Vagina (tissue), 2 donors: ENCODE measurements around the gene MAML2. TPM values are rescaled to one million over a fixed set of nuclear protein-coding genes. Genes with fewer than 3 reads are reported as not detected.

Experiments
- DNase-seq, 2 donors: peaks; one replicate each; pipeline ENCODE4 v3.0.0-alpha.2; 2017; ENCODE audit errors: extremely low spot score in 2 of 2
- H3K27ac ChIP-seq: fragments of 200-600 bp; sonication (generic); one replicate; pipeline ENCODE4 v1.5.1; 2019
- H3K27me3 ChIP-seq: fragments of 200-600 bp; sonication (generic); one replicate; pipeline ENCODE4 v1.5.1; 2019
- H3K36me3 ChIP-seq, 2 donors: fragments of 200-600 bp; sonication (generic); one replicate each; pipeline ENCODE4 v1.5.1; 2017 to 2019
- H3K4me1 ChIP-seq: fragments of 200-600 bp; sonication (generic); one replicate; pipeline ENCODE4 v1.5.1; 2019
- H3K4me3 ChIP-seq, 2 donors: fragments of 200-600 bp; sonication (generic); 1 replicate in 1 of 2; 2 replicates in 1 of 2; pipeline ENCODE4 v1.5.1; 2016 to 2019
- H3K9me3 ChIP-seq: fragments of 200-600 bp; sonication (generic); one replicate; pipeline ENCODE4 v1.5.1; 2019
- CTCF ChIP-seq, 3 experiments: fragments of 450-650 bp in 2 of 3; fragments of 200-600 bp in 1 of 3; sonication (generic) in 1 of 3; IDR thresholded peaks; one replicate each; pipeline ENCODE4 v1.5.1; 2017 to 2019; ENCODE audit warnings: antibody characterized with exemption in 3 of 3, mild to moderate bottlenecking in 2 of 3, moderate library complexity in 2 of 3
- POLR2A ChIP-seq, 2 donors: fragments of 450-650 bp; IDR thresholded peaks; one replicate each; pipeline ENCODE4 v1.6.1; 2017; ENCODE audit warnings: antibody characterized with exemption in 2 of 2, mild to moderate bottlenecking in 2 of 2, moderate library complexity in 2 of 2
- POLR2AphosphoS5 ChIP-seq, 2 donors: sonication (generic); formaldehyde crosslinking; IDR thresholded peaks; one replicate each; pipeline ENCODE4 v1.9.0; 2017; ENCODE audit warnings: antibody characterized with exemption in 2 of 2, mild to moderate bottlenecking in 2 of 2, low read depth in 1 of 2; ENCODE audit not compliant: insufficient read depth in 1 of 2
- intact Hi-C: fragments of 100-400 bp; cut with DNase I; formaldehyde crosslinking; loops from one replicate; pipeline ENCODE4 v1.15.1; 2023
- total RNA-seq: library from RNA; depleted of rRNA; stranded (reverse); fragments of >200 nt; gene quantifications from one replicate; pipeline ENCODE4 v1.2.3, GENCODE V29; 2016

MAML2 gene
- total RNA-seq, 1 donor from 2014 or later, result 36.3 TPM

- intact Hi-C loops, result no loop called here
- Histone ChIP-seq H3K9me3 (no peaks in the 10 kb centered on the region), H3K36me3 (no peaks in the 10 kb centered on the region), H3K4me3 (no peak overlapping the region), H3K27me3 (no peaks in the 10 kb centered on the region), H3K4me1 (peaks cover 29% of the 10 kb centered on the region), H3K27ac (no peak overlapping the region)
- TF ChIP-seq POLR2A (IDR thresholded peaks at IDR 0.05) (no peak), CTCF (IDR thresholded peaks at IDR 0.05) (no peak), POLR2AphosphoS5 (IDR thresholded peaks at IDR 0.05; ENCODE audit: insufficient read depth in 1 of 2, low read depth in 1 of 2) (no peak)
- no peak for DNase-seq
Measured at GRCh38 chr11:96126917-96127595, 215.9 kb downstream of the MAML2 start.

GRCh38 chr11:96125400-96125799 lies 217.6 kb downstream of the MAML2 start:
- no peak for DNase-seq
- Histone ChIP-seq H3K4me3 (no peak overlapping the region), H3K27ac (peak overlapping the region; percentile 13), H3K9me3 (no peaks in the 10 kb centered on the region), H3K27me3 (no peaks in the 10 kb centered on the region), H3K4me1 (peaks cover 29% of the 10 kb centered on the region), H3K36me3 (no peaks in the 10 kb centered on the region)
- intact Hi-C loops, result no loop called here
- TF ChIP-seq CTCF (IDR thresholded peaks at IDR 0.05) (no peak), POLR2AphosphoS5 (IDR thresholded peaks at IDR 0.05; ENCODE audit: insufficient read depth in 1 of 2, low read depth in 1 of 2) (peak in 1 of 2 donors; percentile 57)

DNA sequence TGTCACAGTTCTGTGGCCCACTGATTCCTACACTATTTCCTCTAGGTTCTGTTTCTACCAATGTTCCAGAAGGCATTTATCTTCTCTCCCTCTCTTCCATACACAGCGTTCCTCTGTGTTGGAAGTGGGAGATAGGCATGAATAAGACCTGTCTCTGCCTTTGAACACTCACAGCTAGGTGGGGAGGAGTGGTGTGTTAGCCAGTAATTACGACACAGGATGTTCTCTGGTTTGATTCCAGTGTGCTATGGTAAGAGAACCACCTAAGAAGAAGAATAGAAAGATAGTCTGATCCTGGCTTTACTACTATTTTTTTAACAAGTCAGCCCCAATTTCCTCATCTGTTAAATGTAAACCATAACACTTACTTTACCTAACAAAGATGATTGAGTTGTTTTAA lies 218.8 kb downstream of the MAML2 start:
- Histone ChIP-seq H3K27me3 (no peaks in the 10 kb centered on the region), H3K4me3 (no peak overlapping the region), H3K27ac (no peak overlapping the region), H3K36me3 (no peaks in the 10 kb centered on the region), H3K4me1 (peaks cover 29% of the 10 kb centered on the region), H3K9me3 (no peaks in the 10 kb centered on the region)
- DNase-seq, result no peak
- TF ChIP-seq CTCF (IDR thresholded peaks at IDR 0.05) (no peak), POLR2AphosphoS5 (IDR thresholded peaks at IDR 0.05; ENCODE audit: insufficient read depth in 1 of 2, low read depth in 1 of 2) (no peak), POLR2A (IDR thresholded peaks at IDR 0.05) (no peak)
- intact Hi-C loops, result no loop called here

GRCh38 chr11:96123301-96123700 lies 219.7 kb downstream of the MAML2 start:
- intact Hi-C loops, result no loop called here
- peaks cover 29% of the 10 kb centered on the region for H3K4me1 ChIP-seq
- H3K9me3 ChIP-seq, result no peaks in the 10 kb centered on the region
- H3K27ac ChIP-seq, result no peak overlapping the region
- no peaks in the 10 kb centered on the region for H3K36me3 ChIP-seq
- H3K4me3 ChIP-seq, result no peak overlapping the region
- TF ChIP-seq POLR2AphosphoS5 (IDR thresholded peaks at IDR 0.05; ENCODE audit: insufficient read depth in 1 of 2, low read depth in 1 of 2) (no peak), POLR2A (IDR thresholded peaks at IDR 0.05) (no peak), CTCF (IDR thresholded peaks at IDR 0.05) (no peak)
- DNase-seq, result no peak
- no peaks in the 10 kb centered on the region for H3K27me3 ChIP-seq

DNA sequence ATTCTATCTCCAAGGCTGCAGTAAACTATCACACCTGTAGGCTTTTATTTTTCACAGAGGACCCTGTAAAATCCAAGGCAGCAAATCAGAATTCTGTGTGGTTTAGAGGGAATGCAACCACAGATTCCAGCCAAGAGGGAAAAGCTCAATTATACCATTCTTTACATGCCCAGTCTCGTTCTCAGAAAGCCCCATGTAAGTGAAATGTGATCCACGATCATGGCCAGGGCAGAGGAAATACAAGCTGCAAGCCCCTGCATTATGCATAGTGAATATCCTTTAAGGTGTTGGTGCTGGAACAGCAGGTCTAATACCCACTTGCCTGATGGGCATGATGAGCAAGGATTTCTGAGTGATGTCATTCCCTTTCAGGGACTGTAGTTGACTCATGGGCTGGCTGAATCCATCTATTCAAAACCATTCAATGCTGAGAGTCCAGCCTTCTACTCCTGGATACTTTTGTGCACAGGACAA lies 220.4 kb downstream of the MAML2 start:
- TF ChIP-seq POLR2A (IDR thresholded peaks at IDR 0.05), result no peak
- TF ChIP-seq CTCF (IDR thresholded peaks at IDR 0.05), result no peak
- no peak for TF ChIP-seq POLR2AphosphoS5 (IDR thresholded peaks at IDR 0.05; ENCODE audit: insufficient read depth in 1 of 2, low read depth in 1 of 2)
- intact Hi-C loops, result no loop called here
- DNase-seq, result no peak
- Histone ChIP-seq H3K4me3 (no peak overlapping the region), H3K27me3 (no peaks in the 10 kb centered on the region), H3K4me1 (peaks cover 27% of the 10 kb centered on the region), H3K27ac (no peak overlapping the region), H3K36me3 (no peaks in the 10 kb centered on the region), H3K9me3 (no peaks in the 10 kb centered on the region)
